Right lobe of liver (tissue), 6 donors: Measurements from ENCODE around the gene FAM78A. TPM values are rescaled to one million over a fixed set of nuclear protein-coding genes. Genes with fewer than 3 reads are reported as not detected.
"Not testable (repeated sequence)": the region's sequence is repeated elsewhere in the genome, so short reads cannot be mapped to it uniquely, and the experiment has no call there.

Source experiments
- ATAC-seq, 4 donors: fragments of 200-7000 bp; cut with Tn5 transposase; one replicate each; pipeline ENCODE4 v1.9.1; 2020; ENCODE audit warnings: mild to moderate bottlenecking in 4 of 4, moderate library complexity in 4 of 4
- DNase-seq, 3 donors: peaks; one replicate each; pipeline ENCODE4 v3.0.0-alpha.2; 2020
- H3K27ac ChIP-seq, 3 donors: fragments of 200-600 bp; one replicate each; pipeline ENCODE4 v1.8.0; 2022
- H3K27me3 ChIP-seq, 2 donors: fragments of 200-600 bp; one replicate each; pipeline ENCODE4 v1.8.0; 2022
- H3K36me3 ChIP-seq, 4 donors: fragments of 200-600 bp; sonication (generic) in 1 of 4; one replicate each; pipeline versions ENCODE4 v1.5.1 to v1.8.0; 2017 to 2022; ENCODE audit warnings: control low read depth in 1 of 4
- H3K4me1 ChIP-seq, 4 donors: fragments of 200-600 bp; sonication (generic) in 1 of 4; one replicate each; pipeline versions ENCODE4 v1.5.1 to v1.8.0; 2017 to 2022; ENCODE audit warnings: control low read depth in 1 of 4
- H3K4me3 ChIP-seq, 3 donors: fragments of 200-600 bp; one replicate each; pipeline ENCODE4 v1.8.0; 2022
- H3K9me3 ChIP-seq, 4 donors: fragments of 200-600 bp; sonication (generic) in 1 of 4; one replicate each; pipeline versions ENCODE4 v1.5.1 to v1.8.0; 2017 to 2022; ENCODE audit warnings: control low read depth in 1 of 4
- CTCF ChIP-seq, 4 donors: fragments of 200-600 bp in 3 of 4; fragments of 450-650 bp in 1 of 4; IDR thresholded peaks; one replicate each; pipeline versions ENCODE4 v1.5.1 to v1.8.0; 2016 to 2022; ENCODE audit warnings: antibody characterized with exemption in 4 of 4, mild to moderate bottlenecking in 2 of 4
- POLR2A ChIP-seq: fragments of 450-650 bp; IDR thresholded peaks from one replicate; pipeline ENCODE4 v1.6.1; 2017; ENCODE audit warnings: antibody characterized with exemption, mild to moderate bottlenecking
- WGBS: methylation state at CpG from one replicate; pipeline ENCODE4 v1.1.6; 2018; ENCODE audit warnings: low coverage, low lambda C conversion rate; ENCODE audit not compliant: insufficient coverage; ENCODE audit errors: missing lambda C conversion rate; 5-methylcytosine and 5-hydroxymethylcytosine counted together
- intact Hi-C, 2 donors: fragments of 100-400 bp; cut with DNase I; formaldehyde crosslinking; loops; one replicate each; pipeline versions ENCODE4 v1.11.2 to v1.14.1; 2022
- total RNA-seq, 6 experiments: library from RNA; depleted of rRNA in 2 of 6; stranded (reverse); fragments of >200 nt in 2 of 6; fragmentation: NEBNext Ultra II Directional in 3 of 6; extraction: Animal tissue kit (Norgen Biotek cat#: 25700) in 3 of 6; gene quantifications; one replicate each; pipeline versions ENCODE4 v1.1.0 to v1.2.4, GENCODE V29; 2016 to 2023
- donor health status: DM: no; HTN: yes; CAD: no.
- donor health status: DM: no; HTN: no; CAD: no.
- donor health status: DM: no; HTN: no; CAD: no.
- donor health status: DM: no; HTN: yes; CAD: no.
- donor health status: DM: no; HTN: yes; CAD: no.

The FAM78A gene
- total RNA-seq, 6 experiments from 2014 or later = 0.92 to 2.4 (median 1.6) TPM

DNA sequence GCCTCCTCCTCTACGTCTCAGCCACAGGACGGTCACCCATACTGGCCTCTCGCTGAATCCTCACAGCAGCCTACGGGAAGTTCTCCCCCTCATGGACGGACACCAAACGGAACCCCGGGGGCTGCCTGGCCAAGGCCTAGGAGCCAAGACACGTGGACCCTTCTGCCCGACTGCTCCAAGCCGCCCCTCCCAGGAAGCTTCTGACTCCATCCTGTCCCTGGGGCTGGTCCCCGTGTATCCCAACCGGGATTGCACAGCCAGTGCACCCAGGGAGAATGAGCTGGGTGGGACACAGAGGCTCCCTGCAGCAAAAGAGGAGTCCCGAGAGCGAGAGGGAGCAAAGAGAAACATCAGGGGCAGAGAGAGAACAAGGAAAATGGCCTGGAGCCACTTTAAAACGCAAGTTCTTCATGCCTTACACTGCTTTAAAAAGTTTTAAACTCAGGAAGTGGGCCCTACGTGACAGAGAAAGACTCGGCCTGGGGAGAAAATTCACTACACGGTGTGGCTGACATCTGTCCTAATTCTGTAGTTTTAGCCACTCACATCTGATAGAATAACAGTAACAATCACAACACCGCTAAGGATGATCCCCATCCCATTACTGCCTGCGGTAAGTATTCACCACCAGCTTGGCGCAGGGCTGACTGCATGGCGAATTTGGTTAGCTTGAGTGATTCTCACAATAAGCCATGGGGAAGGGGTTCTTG is 3.0 kb downstream of the FAM78A start:
- H3K9me3 ChIP-seq = no peaks in the 10 kb centered on the region
- H3K36me3 ChIP-seq = no peaks in the 10 kb centered on the region
- DNase-seq = peak in 1 of 3 donors; percentile 49
- no peaks in the 10 kb centered on the region for H3K27me3 ChIP-seq
- no peaks in the 10 kb centered on the region for H3K4me1 ChIP-seq
- intact Hi-C loops = no loop called here
- peak in 2 of 4 donors; percentile 4 to 5 for ATAC-seq
- 42% methylated on average over 14 of the region's 22 CpGs for WGBS
- H3K4me3 ChIP-seq = peak overlapping the region; percentile 16 to 64 (median 32)
- H3K27ac ChIP-seq = peak overlapping the region; percentile 27 to 87 (median 74)
- TF ChIP-seq CTCF (IDR thresholded peaks at IDR 0.05) (no peak), POLR2A (no peak)

- Histone ChIP-seq H3K4me1 (no peaks in the 10 kb centered on the region), H3K27me3 (no peaks in the 10 kb centered on the region)
Measured at GRCh38 chr9:131272212-131272611, 4.1 kb downstream of the FAM78A start.

GRCh38 chr9:131271506-131271931 is 4.8 kb downstream of the FAM78A start:
- no peak overlapping the region for H3K4me3 ChIP-seq
- H3K4me1 ChIP-seq = no peaks in the 10 kb centered on the region
- DNase-seq (peak in 1 of 3 donors; percentile 7), ATAC-seq (no peak)
- peak overlapping the region; percentile 25 to 74 (median 68) for H3K27ac ChIP-seq
- TF ChIP-seq CTCF (IDR thresholded peaks at IDR 0.05) (no peak), POLR2A (no peak)
- WGBS = 73% methylated on average over 2 of the region's 6 CpGs
- H3K36me3 ChIP-seq = no peaks in the 10 kb centered on the region
- H3K27me3 ChIP-seq = no peaks in the 10 kb centered on the region
- intact Hi-C loops = no loop called here
- no peaks in the 10 kb centered on the region for H3K9me3 ChIP-seq

More at GRCh38 chr9:131272212-131272611, 4.1 kb downstream of the FAM78A start:
- DNase-seq = no peak
- 100% methylated on average over 1 of the region's 3 CpGs for WGBS
- Histone ChIP-seq H3K27ac (peak overlapping the region in 2 of 3 donors; percentile 74 to 87), H3K4me3 (no peak overlapping the region), H3K36me3 (no peaks in the 10 kb centered on the region), H3K9me3 (no peaks in the 10 kb centered on the region)
- no peak for TF ChIP-seq CTCF (IDR thresholded peaks at IDR 0.05)
- no peak for TF ChIP-seq POLR2A
- intact Hi-C loops = no loop called here
- no peak for ATAC-seq

- ATAC-seq, intact Hi-C loops, H3K4me1 ChIP-seq, DNase-seq, H3K36me3 ChIP-seq, H3K4me3 ChIP-seq, H3K9me3 ChIP-seq, H3K27me3 ChIP-seq: not testable (repeated sequence)
- WGBS = 40% methylated on average over 1 of the region's 1 CpG
- peak overlapping the region; percentile 25 to 74 (median 68) for H3K27ac ChIP-seq
Measured at GRCh38 chr9:131271016-131271273, 5.4 kb downstream of the FAM78A start.

DNA sequence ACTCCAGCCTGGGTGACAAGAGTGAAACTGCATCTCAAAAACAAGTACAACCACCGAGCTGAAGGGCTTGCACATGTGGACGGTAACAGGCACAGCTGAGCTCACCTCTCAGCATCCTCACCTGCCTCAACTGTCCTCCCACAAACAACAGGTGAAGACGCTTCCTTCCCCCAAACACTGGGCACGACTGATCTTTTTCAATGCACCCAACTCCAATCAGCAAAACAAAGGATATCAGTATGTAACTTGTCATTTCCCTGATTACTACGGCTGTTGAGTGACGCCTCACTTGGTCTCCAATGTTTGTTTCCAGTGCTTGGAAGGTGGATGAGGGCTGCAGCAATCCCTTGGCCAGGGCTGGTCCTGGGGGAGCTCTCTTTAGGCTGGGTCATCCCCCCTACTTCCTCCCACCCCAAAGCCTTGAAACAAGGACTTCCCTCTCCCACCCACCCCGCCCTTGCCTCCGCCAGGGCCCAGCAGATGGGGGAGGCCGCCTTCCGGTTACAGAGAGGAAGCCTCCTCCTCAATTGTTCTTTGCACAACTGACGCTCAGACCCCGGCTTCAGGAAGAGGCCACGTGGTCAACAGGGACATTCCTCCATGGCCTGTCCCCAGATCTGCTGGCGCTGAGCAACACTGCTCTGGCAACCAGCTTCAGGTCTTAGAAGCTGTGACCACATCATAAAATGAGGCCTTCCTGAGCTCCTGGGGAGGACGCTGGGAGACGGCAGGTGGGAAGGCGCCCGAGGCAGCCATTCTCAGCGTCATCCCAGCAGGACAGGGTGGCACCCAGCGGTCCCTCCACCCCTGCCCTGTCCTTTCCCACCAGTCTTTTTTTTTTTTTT is 5.9 kb downstream of the FAM78A start:
- intact Hi-C loops = no loop called here
- peak overlapping the region in 1 of 3 donors; percentile 16 for H3K4me3 ChIP-seq
- H3K9me3 ChIP-seq = no peaks in the 10 kb centered on the region
- ATAC-seq (peak; percentile 59 to 70 (median 68)), DNase-seq (peak in 2 of 3 donors; percentile 78 to 82)
- peak overlapping the region; percentile 25 to 74 (median 68) for H3K27ac ChIP-seq
- 55% methylated on average over 12 of the region's 20 CpGs for WGBS
- no peaks in the 10 kb centered on the region for H3K36me3 ChIP-seq
- H3K4me1 ChIP-seq = no peaks in the 10 kb centered on the region
- TF ChIP-seq POLR2A = no peak
- TF ChIP-seq CTCF (IDR thresholded peaks at IDR 0.05) = no peak
- no peaks in the 10 kb centered on the region for H3K27me3 ChIP-seq
